ENCODE results near the gene TAPT1.

Gene TAPT1

GRCh38 chr4:16187455-16187854 lies 38.8 kb downstream of the TAPT1 start:
- no peak for DNase-seq
- no peak overlapping the region for H3K4me3 ChIP-seq (ENCODE audit: insufficient read depth, low read depth, low read length, poor library complexity, severe bottlenecking)
- H3K36me3 ChIP-seq (ENCODE audit: control insufficient read depth, insufficient read depth, low read length): peaks cover 37% of the 10 kb centered on the region
- H3K9me3 ChIP-seq (ENCODE audit: control insufficient read depth, low read length): no peaks in the 10 kb centered on the region
- no peaks in the 10 kb centered on the region for H3K4me1 ChIP-seq (ENCODE audit: control insufficient read depth, insufficient read depth, low read length, poor library complexity, severe bottlenecking)
- no peaks in the 10 kb centered on the region for H3K27me3 ChIP-seq (replicated peaks; ENCODE audit: control insufficient read depth, insufficient read depth, low read length, poor library complexity, severe bottlenecking)
- no peak overlapping the region for H3K27ac ChIP-seq (ENCODE audit: insufficient read depth, low read length, poor library complexity, severe bottlenecking)

DNA sequence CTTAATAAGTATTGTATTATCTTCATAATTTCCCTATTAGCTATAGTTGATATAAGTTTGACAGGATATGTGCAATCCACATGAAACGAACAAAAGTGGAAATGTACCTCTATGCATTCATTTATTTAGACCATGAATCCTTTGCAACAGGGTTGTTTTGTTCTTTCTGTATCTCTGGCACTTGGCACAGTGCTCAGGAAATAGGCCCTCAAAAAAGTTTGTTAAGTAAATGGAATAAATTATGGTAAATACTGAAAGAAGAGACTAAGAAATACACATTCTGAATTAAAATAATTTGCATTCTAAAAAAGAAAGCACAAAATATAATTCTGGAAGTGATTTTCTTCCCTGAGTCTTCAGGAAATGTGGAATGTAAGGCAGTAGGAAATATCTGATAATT lies 39.3 kb downstream of the TAPT1 start:
- Histone ChIP-seq H3K9me3 (ENCODE audit: control insufficient read depth, low read length) (no peaks in the 10 kb centered on the region), H3K27ac (ENCODE audit: insufficient read depth, low read length, poor library complexity, severe bottlenecking) (no peak overlapping the region), H3K4me3 (ENCODE audit: insufficient read depth, low read depth, low read length, poor library complexity, severe bottlenecking) (no peak overlapping the region), H3K4me1 (ENCODE audit: control insufficient read depth, insufficient read depth, low read length, poor library complexity, severe bottlenecking) (no peaks in the 10 kb centered on the region), H3K36me3 (ENCODE audit: control insufficient read depth, insufficient read depth, low read length) (peaks cover 37% of the 10 kb centered on the region), H3K27me3 (replicated peaks; ENCODE audit: control insufficient read depth, insufficient read depth, low read length, poor library complexity, severe bottlenecking) (no peaks in the 10 kb centered on the region)
- no peak for DNase-seq

- Histone ChIP-seq H3K36me3 (ENCODE audit: control insufficient read depth, insufficient read depth, low read length) (peaks cover 37% of the 10 kb centered on the region), H3K27me3 (replicated peaks; ENCODE audit: control insufficient read depth, insufficient read depth, low read length, poor library complexity, severe bottlenecking) (no peaks in the 10 kb centered on the region), H3K4me3 (ENCODE audit: insufficient read depth, low read depth, low read length, poor library complexity, severe bottlenecking) (no peak overlapping the region), H3K4me1 (ENCODE audit: control insufficient read depth, insufficient read depth, low read length, poor library complexity, severe bottlenecking) (no peaks in the 10 kb centered on the region), H3K27ac (ENCODE audit: insufficient read depth, low read length, poor library complexity, severe bottlenecking) (no peak overlapping the region), H3K9me3 (ENCODE audit: control insufficient read depth, low read length) (no peaks in the 10 kb centered on the region)
- DNase-seq: no peak
Measured at GRCh38 chr4:16183604-16184003, 42.7 kb downstream of the TAPT1 start.

DNA sequence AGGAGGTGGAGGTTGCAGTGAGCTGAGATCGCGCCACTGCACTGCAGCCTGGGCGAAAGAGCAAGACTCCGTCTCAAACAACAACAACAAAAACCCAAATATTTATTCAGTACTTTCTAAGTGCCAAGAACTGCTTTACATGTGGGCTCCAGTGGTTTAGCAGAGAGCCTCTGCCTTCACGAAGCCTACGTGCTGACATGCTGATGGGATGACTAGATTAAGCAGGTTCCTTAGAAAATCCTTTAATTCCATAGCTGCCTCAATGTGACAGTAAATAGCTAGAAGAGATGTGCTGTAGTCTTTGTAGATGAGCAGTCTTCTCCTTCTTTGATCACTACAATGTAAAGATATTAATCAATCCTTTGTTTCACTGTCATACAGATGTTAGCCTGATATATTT lies 49.6 kb downstream of the TAPT1 start:
- no peaks in the 10 kb centered on the region for H3K4me1 ChIP-seq (ENCODE audit: control insufficient read depth, insufficient read depth, low read length, poor library complexity, severe bottlenecking)
- H3K36me3 ChIP-seq (ENCODE audit: control insufficient read depth, insufficient read depth, low read length): peaks cover 38% of the 10 kb centered on the region
- H3K4me3 ChIP-seq (ENCODE audit: insufficient read depth, low read depth, low read length, poor library complexity, severe bottlenecking): no peak overlapping the region
- H3K9me3 ChIP-seq (ENCODE audit: control insufficient read depth, low read length): no peaks in the 10 kb centered on the region
- no peak for DNase-seq
- H3K27me3 ChIP-seq (replicated peaks; ENCODE audit: control insufficient read depth, insufficient read depth, low read length, poor library complexity, severe bottlenecking): no peaks in the 10 kb centered on the region
- H3K27ac ChIP-seq (ENCODE audit: insufficient read depth, low read length, poor library complexity, severe bottlenecking): no peak overlapping the region

- Histone ChIP-seq H3K27ac (ENCODE audit: insufficient read depth, low read length, poor library complexity, severe bottlenecking) (no peak overlapping the region), H3K4me3 (ENCODE audit: insufficient read depth, low read depth, low read length, poor library complexity, severe bottlenecking) (no peak overlapping the region)
Measured at GRCh38 chr4:16171831-16172230, 54.4 kb downstream of the TAPT1 start.

DNA sequence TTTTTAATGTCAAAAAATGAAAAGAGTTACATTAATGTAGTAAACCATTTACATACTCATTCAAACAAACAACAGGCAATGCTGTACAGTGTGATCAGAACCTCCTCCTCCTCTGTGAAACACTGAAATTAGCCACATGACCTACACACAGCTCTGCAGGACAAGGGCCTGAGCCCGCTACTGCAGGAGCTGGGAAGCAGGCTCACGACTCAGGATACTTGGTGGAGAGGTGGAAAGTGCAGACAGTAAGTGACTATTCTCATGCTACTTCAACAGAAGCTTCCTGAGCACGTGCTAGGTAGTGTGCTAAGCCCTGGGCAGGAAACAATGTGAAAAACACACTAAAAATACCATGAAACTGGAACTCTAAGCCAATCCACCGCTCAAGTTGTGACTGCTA lies 56.8 kb downstream of the TAPT1 start:
- Histone ChIP-seq H3K27ac (ENCODE audit: insufficient read depth, low read length, poor library complexity, severe bottlenecking) (no peak overlapping the region), H3K27me3 (replicated peaks; ENCODE audit: control insufficient read depth, insufficient read depth, low read length, poor library complexity, severe bottlenecking) (no peaks in the 10 kb centered on the region), H3K4me3 (ENCODE audit: insufficient read depth, low read depth, low read length, poor library complexity, severe bottlenecking) (no peak overlapping the region), H3K36me3 (ENCODE audit: control insufficient read depth, insufficient read depth, low read length) (peaks cover 48% of the 10 kb centered on the region), H3K9me3 (ENCODE audit: control insufficient read depth, low read length) (no peaks in the 10 kb centered on the region), H3K4me1 (ENCODE audit: control insufficient read depth, insufficient read depth, low read length, poor library complexity, severe bottlenecking) (no peaks in the 10 kb centered on the region)
- no peak for DNase-seq

More at GRCh38 chr4:16171831-16172230, 54.4 kb downstream of the TAPT1 start:
- Histone ChIP-seq H3K4me1 (ENCODE audit: control insufficient read depth, insufficient read depth, low read length, poor library complexity, severe bottlenecking) (no peaks in the 10 kb centered on the region), H3K9me3 (ENCODE audit: control insufficient read depth, low read length) (no peaks in the 10 kb centered on the region), H3K27me3 (replicated peaks; ENCODE audit: control insufficient read depth, insufficient read depth, low read length, poor library complexity, severe bottlenecking) (no peaks in the 10 kb centered on the region), H3K36me3 (ENCODE audit: control insufficient read depth, insufficient read depth, low read length) (peaks cover 38% of the 10 kb centered on the region)
- no peak for DNase-seq

- Histone ChIP-seq H3K4me3 (ENCODE audit: insufficient read depth, low read depth, low read length, poor library complexity, severe bottlenecking) (no peak overlapping the region), H3K9me3 (ENCODE audit: control insufficient read depth, low read length) (no peaks in the 10 kb centered on the region), H3K36me3 (ENCODE audit: control insufficient read depth, insufficient read depth, low read length) (peaks cover 55% of the 10 kb centered on the region), H3K4me1 (ENCODE audit: control insufficient read depth, insufficient read depth, low read length, poor library complexity, severe bottlenecking) (no peaks in the 10 kb centered on the region), H3K27me3 (replicated peaks; ENCODE audit: control insufficient read depth, insufficient read depth, low read length, poor library complexity, severe bottlenecking) (no peaks in the 10 kb centered on the region), H3K27ac (ENCODE audit: insufficient read depth, low read length, poor library complexity, severe bottlenecking) (no peak overlapping the region)
- no peak for DNase-seq
Measured at GRCh38 chr4:16168710-16169388, 57.4 kb downstream of the TAPT1 start.

GRCh38 chr4:16168144-16168543 lies 58.1 kb downstream of the TAPT1 start:
- H3K36me3 ChIP-seq (ENCODE audit: control insufficient read depth, insufficient read depth, low read length): peaks cover 60% of the 10 kb centered on the region
- no peaks in the 10 kb centered on the region for H3K9me3 ChIP-seq (ENCODE audit: control insufficient read depth, low read length)
- H3K27me3 ChIP-seq (replicated peaks; ENCODE audit: control insufficient read depth, insufficient read depth, low read length, poor library complexity, severe bottlenecking): no peaks in the 10 kb centered on the region
- no peaks in the 10 kb centered on the region for H3K4me1 ChIP-seq (ENCODE audit: control insufficient read depth, insufficient read depth, low read length, poor library complexity, severe bottlenecking)
- no peak for DNase-seq
- H3K27ac ChIP-seq (ENCODE audit: insufficient read depth, low read length, poor library complexity, severe bottlenecking): no peak overlapping the region
- no peak overlapping the region for H3K4me3 ChIP-seq (ENCODE audit: insufficient read depth, low read depth, low read length, poor library complexity, severe bottlenecking)

GRCh38 chr4:16165931-16166330 lies 60.3 kb downstream of the TAPT1 start:
- Histone ChIP-seq H3K9me3 (ENCODE audit: control insufficient read depth, low read length) (no peaks in the 10 kb centered on the region), H3K27ac (ENCODE audit: insufficient read depth, low read length, poor library complexity, severe bottlenecking) (no peak overlapping the region), H3K27me3 (replicated peaks; ENCODE audit: control insufficient read depth, insufficient read depth, low read length, poor library complexity, severe bottlenecking) (no peaks in the 10 kb centered on the region), H3K4me3 (ENCODE audit: insufficient read depth, low read depth, low read length, poor library complexity, severe bottlenecking) (no peak overlapping the region), H3K36me3 (ENCODE audit: control insufficient read depth, insufficient read depth, low read length) (peaks cover 52% of the 10 kb centered on the region), H3K4me1 (ENCODE audit: control insufficient read depth, insufficient read depth, low read length, poor library complexity, severe bottlenecking) (no peaks in the 10 kb centered on the region)
- no peak for DNase-seq

DNA sequence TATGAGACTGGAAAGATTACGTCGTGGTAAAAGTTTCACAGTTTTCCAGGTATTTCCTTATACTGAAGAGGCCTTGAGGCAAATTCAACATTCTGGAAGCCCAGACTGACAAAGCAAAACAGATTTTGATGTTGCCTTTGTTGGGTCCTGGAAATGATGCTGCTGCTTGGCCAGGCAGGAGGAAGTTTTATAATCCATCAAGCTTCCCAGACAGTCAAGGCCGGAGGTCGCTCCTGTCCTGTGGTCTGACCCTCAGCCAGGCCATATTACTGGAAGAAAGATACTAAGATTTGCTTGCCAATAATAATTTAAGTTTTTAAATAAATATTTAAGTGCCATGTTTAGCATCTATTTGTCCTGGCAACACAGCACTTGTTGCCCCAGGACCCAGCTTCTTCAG lies 63.4 kb downstream of the TAPT1 start:
- peaks cover 30% of the 10 kb centered on the region for H3K36me3 ChIP-seq (ENCODE audit: control insufficient read depth, insufficient read depth, low read length)
- H3K9me3 ChIP-seq (ENCODE audit: control insufficient read depth, low read length): no peaks in the 10 kb centered on the region
- H3K27ac ChIP-seq (ENCODE audit: insufficient read depth, low read length, poor library complexity, severe bottlenecking): no peak overlapping the region
- H3K27me3 ChIP-seq (replicated peaks; ENCODE audit: control insufficient read depth, insufficient read depth, low read length, poor library complexity, severe bottlenecking): no peaks in the 10 kb centered on the region
- H3K4me1 ChIP-seq (ENCODE audit: control insufficient read depth, insufficient read depth, low read length, poor library complexity, severe bottlenecking): no peaks in the 10 kb centered on the region
- no peak overlapping the region for H3K4me3 ChIP-seq (ENCODE audit: insufficient read depth, low read depth, low read length, poor library complexity, severe bottlenecking)
- DNase-seq: no peak
